Endometrial microvascular endothelial cells (primary cell): ENCODE data around the gene HELZ. TPM values are rescaled to one million over a fixed set of nuclear protein-coding genes. Genes with fewer than 3 reads are reported as not detected.

Experiments used
- in situ Hi-C: cut with HindIII; loops from 2 replicates; pipeline ENCODE4 v1.10.0; 2017; ENCODE audit warnings: low sequenced_read_pairs, low pct_unique_long_range_greater_than_20kb; ENCODE audit errors: inconsistent ontology term
- total RNA-seq: library from RNA; depleted of rRNA; stranded (reverse); fragments of >200 nt; gene quantifications from one replicate; pipeline ENCODE4 v1.2.3, GENCODE V29; 2015; ENCODE audit errors: inconsistent ontology term

The HELZ gene
- total RNA-seq, 1 donor from 2014 or later: 18.2 TPM

DNA sequence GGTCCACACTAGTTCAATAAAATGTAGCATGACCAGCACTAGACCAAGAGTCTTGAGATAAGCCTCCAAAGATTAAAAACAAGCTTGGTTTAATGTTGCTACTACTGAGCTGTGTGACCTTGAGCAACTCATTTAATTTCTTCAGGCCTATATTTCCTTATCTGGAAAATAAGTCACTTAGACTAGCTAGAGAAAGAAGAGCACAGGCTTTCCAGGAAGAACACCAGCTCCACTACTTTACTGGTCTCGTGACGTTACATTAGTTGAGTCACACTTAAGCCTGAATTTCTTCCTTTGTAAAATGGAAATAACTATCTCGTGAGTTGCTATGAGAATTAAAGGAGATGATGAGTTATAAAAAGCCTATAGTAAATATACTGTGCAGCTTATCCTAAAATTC, 5.4 kb downstream of the HELZ start:
- in situ Hi-C loops: no loop called here

GRCh38 chr17:67238991-67239390, 6.0 kb downstream of the HELZ start:
- in situ Hi-C loops: no loop called here

DNA sequence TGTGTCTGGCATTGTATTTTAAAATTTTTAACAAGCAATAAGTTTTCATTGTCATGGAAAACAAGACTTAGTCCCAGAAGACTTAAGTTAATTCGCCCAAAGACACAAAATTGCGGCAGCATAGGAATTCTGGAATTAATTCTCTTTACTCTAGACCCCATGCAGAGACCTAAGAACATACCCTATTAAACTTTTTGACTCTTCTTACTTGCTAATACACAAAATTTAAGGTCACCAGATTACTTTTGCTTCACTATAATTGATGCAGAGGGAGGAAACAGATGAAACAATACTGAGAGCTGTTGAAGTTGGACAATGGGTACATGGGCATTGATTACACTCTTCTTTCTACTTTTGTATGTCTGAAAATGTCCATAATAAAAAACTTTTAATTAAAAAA, 12.6 kb downstream of the HELZ start:
- in situ Hi-C loops: no loop called here

DNA sequence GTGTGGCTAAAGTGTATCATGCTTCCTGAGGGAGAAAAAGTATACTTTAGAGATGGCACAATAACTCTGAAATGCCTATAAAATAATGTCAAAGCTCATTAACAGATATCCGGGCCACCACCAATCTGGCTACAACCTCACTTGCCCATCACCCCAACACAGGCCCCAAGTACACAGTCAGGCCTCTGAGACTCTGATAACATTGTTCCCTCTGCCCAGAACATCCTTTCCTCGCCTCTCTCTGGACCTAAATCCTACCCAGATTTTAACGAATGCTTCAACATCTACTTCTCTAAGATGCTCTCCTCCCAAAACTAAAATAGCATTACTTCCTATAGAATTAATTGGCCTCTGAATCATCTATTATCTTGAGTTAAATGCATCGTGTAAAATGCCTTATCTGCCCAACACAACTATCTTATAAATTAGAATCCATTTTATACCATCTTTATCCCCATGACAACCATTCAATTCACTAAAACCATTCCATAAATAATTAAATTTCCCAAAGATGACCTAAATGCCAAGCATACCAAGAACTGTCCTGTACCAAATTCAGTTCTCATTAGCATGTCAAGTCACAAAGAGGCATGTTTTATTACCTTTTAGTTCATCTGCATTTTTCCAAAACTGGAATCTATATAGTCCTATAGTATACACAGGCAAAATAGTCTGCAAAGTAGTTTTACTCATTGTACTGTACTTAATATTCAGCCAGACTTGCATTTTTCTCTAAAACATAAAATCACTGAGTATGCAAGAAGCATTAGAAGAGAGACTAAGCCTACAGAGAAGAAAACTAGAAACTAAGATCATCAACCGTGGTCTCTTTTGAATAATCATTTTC, 15.7 kb downstream of the HELZ start:
- in situ Hi-C loops: no loop called here

DNA sequence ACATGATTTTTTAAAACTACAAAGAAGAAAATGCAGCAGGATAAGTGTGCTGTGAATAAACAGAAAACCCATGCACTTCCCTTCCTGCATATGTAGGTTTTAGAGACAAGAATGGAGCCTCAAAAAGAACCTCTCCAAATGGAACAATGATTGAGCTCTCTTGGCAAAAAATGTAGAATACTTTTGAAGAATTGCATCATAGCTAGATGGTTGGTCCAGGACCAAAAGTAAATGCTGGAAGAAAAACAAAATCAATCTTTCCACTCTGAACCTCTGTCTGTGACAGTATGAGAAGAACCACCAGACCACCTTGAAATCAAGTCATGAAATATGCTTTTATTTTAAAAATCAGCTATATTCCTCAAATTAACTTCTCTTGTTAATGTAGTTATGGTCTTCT, 17.5 kb downstream of the HELZ start:
- in situ Hi-C loops: no loop called here

DNA sequence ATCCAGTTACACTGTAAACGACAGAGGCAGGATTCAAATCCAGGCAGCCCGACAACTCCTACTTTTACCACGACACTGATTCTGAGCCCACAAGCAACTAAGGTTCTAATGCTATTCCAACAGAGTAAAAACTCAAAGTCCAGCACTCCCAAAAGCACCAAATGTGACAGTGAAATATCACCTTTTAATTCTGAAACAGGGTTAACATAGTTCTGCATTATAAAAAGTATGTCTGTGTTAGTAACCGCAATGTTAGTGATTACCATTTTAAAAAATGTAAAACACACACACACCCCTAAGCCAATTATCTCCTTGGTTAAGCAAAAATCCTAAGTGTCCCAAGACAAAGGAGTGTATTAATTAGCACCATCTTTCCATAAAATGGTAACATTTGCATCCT, 19.7 kb downstream of the HELZ start:
- in situ Hi-C loops: no loop called here

- in situ Hi-C loops: no loop called here
Measured at GRCh38 chr17:67224736-67225135, 20.3 kb downstream of the HELZ start.

DNA sequence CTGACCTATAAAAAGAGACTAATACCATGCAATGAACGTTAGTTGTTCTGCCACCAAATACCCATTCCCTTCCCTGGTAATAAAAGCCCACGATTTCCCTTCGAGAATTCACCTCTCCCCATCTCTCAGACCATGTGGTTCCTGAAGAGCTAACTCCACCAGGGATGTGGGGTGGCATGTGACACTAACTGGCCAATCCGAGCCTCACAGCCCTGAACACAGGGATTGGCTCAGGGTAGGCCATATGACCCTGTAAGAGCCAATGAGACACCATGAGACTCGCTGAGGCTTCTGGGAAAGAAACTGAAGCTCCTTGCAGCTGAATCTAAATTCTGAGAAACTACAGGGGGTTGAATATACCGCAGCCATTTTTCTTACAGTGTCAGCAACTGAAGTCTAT, 21.1 kb downstream of the HELZ start:
- in situ Hi-C loops: no loop called here

- in situ Hi-C loops: no loop called here
Measured at GRCh38 chr17:67221062-67221998, 23.7 kb downstream of the HELZ start.

DNA sequence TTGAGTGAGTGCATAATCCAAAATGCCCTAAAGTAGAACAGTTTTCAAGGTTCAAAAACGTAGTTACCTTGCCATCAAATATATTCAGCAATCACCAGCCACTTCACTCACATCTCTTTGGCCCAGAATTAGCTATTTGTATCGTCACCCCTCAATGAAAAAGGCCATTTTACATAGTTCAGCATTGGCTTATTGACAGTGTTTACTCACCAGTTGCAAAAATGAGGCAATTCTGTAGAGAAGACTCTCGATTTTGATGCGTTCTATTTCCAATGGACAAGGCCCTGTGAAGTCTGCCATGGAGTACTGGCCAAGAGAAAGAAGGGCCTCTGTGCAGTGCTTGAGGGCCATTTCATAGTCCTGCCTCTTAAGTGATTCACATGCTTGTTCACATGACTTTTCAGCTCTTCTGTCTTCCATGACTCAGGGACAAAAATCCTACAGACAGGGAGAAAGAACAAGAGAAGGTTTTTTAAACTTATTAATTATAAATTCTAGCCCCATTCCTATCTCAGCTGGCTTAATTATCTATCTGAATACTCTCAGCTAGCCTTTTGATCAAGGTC, 26.5 kb downstream of the HELZ start:
- in situ Hi-C loops: no loop called here

DNA sequence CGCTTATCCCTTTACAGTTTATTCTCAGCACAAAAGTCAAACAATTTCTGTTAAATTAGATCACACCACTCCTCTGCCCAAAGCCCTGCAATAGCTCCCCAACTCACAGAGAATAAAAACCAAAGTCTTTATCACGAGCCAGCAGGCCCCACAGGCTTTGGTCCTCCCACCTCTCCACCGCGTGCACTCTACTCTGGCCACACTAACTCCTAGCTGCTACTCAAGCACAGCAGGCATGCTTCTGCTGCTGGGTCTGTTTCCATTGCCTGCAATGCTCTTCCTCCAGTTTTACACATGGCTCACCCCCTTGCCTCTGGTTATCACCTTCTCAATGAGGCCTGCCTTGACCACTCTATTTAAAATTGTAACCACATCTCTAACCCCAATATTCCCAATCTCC, 27.6 kb downstream of the HELZ start:
- in situ Hi-C loops: no loop called here

GRCh38 chr17:67216578-67217320, 28.2 kb downstream of the HELZ start:
- in situ Hi-C loops: no loop called here

DNA sequence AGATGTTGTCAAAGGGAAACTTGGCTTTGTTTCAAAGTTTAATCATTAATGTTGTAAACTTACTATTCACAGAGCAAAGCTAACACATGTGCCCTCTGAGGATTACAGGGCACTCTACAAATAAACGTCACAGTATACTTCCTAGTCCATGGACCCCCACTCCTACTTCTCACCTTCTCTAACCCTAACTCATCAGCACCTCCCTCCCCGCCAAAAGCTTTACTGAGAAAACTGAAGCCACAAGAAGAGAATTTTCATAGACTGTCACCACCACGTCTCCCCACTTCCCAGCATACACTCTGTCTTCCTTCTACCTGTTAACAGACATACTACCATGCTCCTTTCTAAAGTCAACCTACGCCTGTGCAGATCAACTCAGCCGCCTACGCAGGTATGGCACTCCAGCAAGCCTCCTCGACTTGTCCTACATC, 29.0 kb downstream of the HELZ start:
- in situ Hi-C loops: no loop called here

GRCh38 chr17:67212714-67213417, 32.1 kb downstream of the HELZ start:
- in situ Hi-C loops: no loop called here

GRCh38 chr17:67212231-67212630, 32.8 kb downstream of the HELZ start:
- in situ Hi-C loops: no loop called here

- in situ Hi-C loops: no loop called here
Measured at GRCh38 chr17:67211742-67212141, 33.3 kb downstream of the HELZ start.

GRCh38 chr17:67210915-67211314, 34.1 kb downstream of the HELZ start:
- in situ Hi-C loops: no loop called here

DNA sequence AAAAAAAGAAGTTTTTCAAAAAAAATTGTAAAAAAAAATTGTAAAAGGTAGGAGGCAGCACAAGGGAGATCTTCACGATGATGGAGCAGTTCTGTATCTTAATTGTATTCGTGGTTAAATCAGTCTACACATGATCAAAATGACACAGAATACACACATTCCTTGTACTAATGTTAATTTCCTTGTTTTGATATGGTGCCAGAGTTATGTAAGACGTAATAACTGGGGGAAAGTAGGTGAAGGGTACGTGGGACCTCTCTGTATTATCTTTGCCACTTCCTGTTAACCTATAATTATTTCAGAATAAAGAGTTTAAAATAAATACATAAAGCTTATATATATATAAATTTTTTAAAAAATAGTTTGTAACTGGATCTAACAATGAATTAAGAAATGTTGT, 36.8 kb downstream of the HELZ start:
- in situ Hi-C loops: no loop called here
